C4-2B (cell line): ENCODE measurements around the gene EIF3L.
A peak's percentile ranks its signal among the peaks of the same experiment; 100 is the strongest.

Source experiments
- H3K27ac ChIP-seq: fragments of 450-650 bp; 2 replicates; pipeline ENCODE4 v1.5.1; 2017
- CTCF ChIP-seq: fragments of 450-650 bp; conservative IDR thresholded peaks from 2 replicates; pipeline ENCODE4 v1.5.1; 2017; ENCODE audit warnings: mild to moderate bottlenecking
- ZFX ChIP-seq: fragments of 450-650 bp; IDR thresholded peaks from 2 replicates; pipeline ENCODE4 v1.6.1; 2017

EIF3L gene

GRCh38 chr22:37870273-37870672 lies 21.1 kb downstream of the EIF3L start:
- no peak for TF ChIP-seq CTCF
- no peak for TF ChIP-seq ZFX
- H3K27ac ChIP-seq: no peak overlapping the region

- H3K27ac ChIP-seq: no peak overlapping the region
- TF ChIP-seq ZFX (no peak), CTCF (no peak)
Measured at GRCh38 chr22:37880668-37881440, 31.6 kb downstream of the EIF3L start.

DNA sequence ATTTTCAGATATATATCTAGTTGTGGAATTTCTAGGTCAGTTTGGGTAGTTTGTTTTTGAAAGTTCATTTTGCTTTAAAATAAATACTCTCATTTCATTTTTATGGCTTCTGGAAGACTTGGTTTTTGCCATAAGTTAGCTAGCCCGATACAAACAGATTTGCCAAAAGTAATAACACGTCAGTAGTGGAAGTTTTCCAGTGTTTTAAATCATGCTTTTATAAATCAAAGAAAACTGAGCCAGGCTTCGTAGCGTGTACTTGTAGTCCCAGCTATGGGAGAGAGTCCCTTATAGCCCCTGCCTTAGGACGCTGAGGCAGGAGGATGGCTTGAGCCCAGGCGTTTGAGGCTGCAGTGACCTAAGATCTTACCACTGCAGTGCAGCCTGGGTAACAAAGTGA lies 35.2 kb downstream of the EIF3L start:
- H3K27ac ChIP-seq: no peak overlapping the region
- TF ChIP-seq CTCF (no peak), ZFX (no peak)

- TF ChIP-seq ZFX (no peak), CTCF (no peak)
- H3K27ac ChIP-seq: peak overlapping the region; percentile 50
Measured at GRCh38 chr22:37887584-37888378, 38.6 kb downstream of the EIF3L start.

DNA sequence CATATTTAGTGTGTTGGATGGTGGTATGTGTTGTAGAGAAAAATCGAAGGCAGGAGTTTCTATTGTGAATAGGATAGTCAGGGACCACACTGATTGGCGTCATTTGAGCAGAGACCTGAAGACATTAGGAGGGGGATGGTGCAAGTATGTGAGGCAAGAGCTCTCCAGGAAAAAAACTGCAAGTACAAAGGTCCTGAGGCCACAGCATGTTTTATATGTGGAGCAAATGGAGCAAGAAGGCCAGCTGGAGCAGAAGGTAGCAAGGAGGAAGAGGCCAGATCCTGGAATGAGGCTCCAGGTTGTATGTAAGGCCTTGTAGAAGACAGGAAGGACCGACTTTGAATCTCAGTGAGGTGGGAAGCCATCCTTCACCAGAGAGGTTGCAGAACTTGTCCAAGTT lies 42.7 kb downstream of the EIF3L start:
- no peak overlapping the region for H3K27ac ChIP-seq
- TF ChIP-seq ZFX (no peak), CTCF (no peak)

DNA sequence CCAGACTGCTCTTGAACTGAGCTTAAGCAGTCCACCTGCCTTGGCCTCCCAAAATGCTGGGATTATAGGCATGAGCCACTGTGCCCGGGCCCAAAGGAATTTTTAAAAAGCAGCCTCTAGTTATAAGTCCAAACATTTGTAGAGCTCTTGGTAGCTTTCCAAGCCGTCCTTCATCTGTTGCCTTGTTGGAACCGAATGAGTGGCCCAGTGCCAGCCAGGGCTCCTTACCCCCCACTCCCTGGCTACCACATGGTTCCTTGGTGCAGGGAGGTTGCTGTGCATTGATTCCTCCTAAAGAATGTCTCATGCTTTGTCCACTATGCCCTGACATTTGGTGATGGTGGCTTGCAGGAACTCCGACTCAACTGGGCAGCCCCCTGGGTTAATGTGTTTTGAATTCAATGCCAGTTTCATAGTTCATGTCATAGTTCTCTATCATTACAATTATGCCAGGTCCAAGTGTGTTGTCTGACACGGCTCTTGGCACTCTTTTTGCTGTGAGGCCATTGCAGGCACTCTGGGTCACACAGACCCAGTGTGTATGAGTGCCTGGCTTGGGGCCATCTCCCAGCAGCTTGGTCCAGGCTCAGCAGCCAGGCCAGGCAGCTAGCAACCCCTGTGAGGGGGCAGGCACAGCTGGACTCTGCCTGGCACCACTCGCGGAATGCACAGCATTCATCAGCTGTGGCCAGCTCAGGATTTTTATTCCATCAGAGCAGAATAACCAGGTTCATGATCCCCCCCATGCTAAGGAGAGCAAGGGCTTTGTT lies 43.5 kb downstream of the EIF3L start:
- TF ChIP-seq CTCF (no peak), ZFX (no peak)
- no peak overlapping the region for H3K27ac ChIP-seq

GRCh38 chr22:37893583-37893983 lies 44.4 kb downstream of the EIF3L start:
- no peak for TF ChIP-seq CTCF
- no peak for TF ChIP-seq ZFX
- H3K27ac ChIP-seq: no peak overlapping the region
